ENCODE measurements around the gene ZNF385A. TPM values are rescaled to one million over a fixed set of nuclear protein-coding genes. Genes with fewer than 3 reads are reported as not detected.

The ZNF385A gene
- 10 to 100 TPM in 3 of 4 donors, 1 to 10 TPM in 1; 3.3 to 21.0 (median 18.3) TPM for total RNA-seq

DNA sequence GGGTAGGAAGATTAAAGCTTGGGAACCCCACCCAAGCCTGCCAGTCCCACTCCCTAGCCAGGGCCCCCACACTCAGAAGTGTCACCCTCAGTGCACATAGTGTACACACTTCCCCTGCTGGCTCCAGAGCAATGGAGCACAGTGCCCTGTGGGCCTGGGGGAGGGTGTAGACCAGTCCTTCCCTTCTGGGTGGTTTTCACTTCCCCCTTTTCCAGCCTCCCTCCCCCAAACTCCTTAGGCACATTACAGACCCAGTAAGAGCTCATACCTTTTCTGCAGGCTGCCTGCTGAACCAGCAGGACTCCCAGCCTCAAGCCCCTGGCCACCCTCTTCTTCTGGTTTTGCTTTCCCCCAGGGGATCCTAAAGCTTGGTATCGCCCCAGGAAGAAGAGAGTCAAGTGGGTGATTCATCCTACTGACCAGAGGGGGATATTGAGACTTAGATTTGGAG lies at the start of gene ZNF385A:
TSS of gene ZNF385A (minus strand) at position 143 of the 451 bp plus-strand sequence. CDS start 219 bp downstream, outside the sequence.
- H3K27me3 ChIP-seq, result no peaks in the 10 kb centered on the region
- no peaks in the 10 kb centered on the region for H3K36me3 ChIP-seq
- peak within 1 kb of the TSS; percentile 31 to 45 (median 37) for H3K4me3 ChIP-seq
- intact Hi-C loops (cut with DNase I; ENCODE audit: low total_unique reads) (no loop called here), in situ Hi-C loops (cut with MboI; ENCODE audit: low sequenced_read_pairs in 4 of 4) (no loop called here)
- no peaks in the 10 kb centered on the region for H3K9me3 ChIP-seq
- ATAC-seq, result no peak
- no peak for DNase-seq
- peak within 1 kb of the TSS; percentile 50 to 78 (median 64) for H3K27ac ChIP-seq
- H3K4me1 ChIP-seq, result peaks cover 35 to 63% of the 10 kb centered on the region in 2 donors
- no peak for TF ChIP-seq POLR2A (IDR thresholded peaks at IDR 0.05)
- TF ChIP-seq CTCF (IDR thresholded peaks at IDR 0.05 in 4 of 5, conservative IDR thresholded peaks at IDR 0.05 in 1 of 5), result no peak

DNA sequence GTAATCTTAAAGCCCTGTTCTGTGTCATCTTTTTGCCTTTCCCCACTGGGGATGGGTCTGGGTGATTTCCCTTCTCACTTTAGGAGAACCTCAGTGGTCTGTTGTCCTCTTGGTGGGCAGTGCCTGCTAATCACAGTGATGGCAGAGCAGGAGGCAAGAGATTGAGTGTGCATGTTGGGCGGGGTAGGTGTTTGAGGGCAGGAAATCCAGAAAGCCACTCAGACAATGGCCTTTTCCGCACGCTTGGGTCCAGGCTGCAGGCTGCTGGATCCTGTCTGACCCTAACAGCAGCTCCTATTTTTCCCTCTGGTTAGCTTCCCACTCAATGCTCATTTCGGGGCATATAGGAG lies 48.3 kb upstream of the ZNF385A start:
- peak; percentile 43 to 52 for ATAC-seq
- DNase-seq, result no peak
- peak overlapping the region; percentile 50 to 71 (median 61) for H3K27ac ChIP-seq

DNA sequence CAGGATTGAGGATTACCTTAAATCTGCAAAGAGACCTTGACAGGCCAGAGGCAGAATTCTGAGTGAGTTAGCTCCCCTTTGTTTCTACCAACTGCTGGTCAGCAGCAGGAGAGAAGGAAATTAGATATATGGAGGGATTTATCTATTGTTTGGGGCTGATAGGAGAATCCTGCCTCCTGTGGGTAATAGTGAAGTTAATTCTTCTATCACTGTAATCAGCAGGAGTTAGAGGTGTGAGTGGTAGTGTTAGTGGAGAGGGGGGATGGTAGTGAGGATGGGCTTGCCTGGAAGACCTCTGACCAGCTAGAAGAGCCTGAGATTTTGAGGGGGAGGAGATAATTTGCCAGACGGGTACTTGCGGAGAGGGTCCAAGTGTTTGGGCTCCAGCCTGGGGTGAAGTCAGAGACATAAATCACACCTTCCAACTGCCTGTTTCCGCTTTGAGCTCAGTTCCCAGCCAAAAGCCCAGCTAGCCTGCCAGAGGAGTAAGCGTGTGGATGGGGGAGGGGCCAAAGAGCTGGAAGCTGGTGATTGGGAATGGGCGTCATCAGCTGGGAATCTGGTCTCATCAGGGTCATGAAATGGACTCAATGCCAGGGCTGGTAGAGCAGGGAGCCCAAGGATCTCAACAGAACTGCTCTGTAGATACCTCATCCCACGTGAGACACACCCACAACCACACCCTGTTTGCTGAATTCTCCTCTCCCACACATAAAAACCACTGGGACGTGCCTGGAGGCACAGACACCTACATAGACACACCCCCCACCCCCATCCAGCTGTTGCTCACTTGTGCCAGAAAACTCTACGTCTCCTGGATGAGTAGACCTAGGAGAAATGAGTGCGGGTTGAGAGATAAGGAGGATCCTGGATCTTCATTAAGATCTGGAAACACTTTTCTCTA lies 47.6 kb upstream of the ZNF385A start:
- peak; percentile 53 for ATAC-seq
- intact Hi-C loops (cut with DNase I; ENCODE audit: low total_unique reads), result no loop called here

More for the DNA sequence above, 48.3 kb upstream of the ZNF385A start:
- Histone ChIP-seq H3K27me3 (no peaks in the 10 kb centered on the region), H3K36me3 (no peaks in the 10 kb centered on the region), H3K4me3 (no peak overlapping the region), H3K9me3 (no peaks in the 10 kb centered on the region), H3K4me1 (peaks cover 12 to 16% of the 10 kb centered on the region in 2 donors)
- no peak for TF ChIP-seq POLR2A (IDR thresholded peaks at IDR 0.05)
- no peak for TF ChIP-seq CTCF (IDR thresholded peaks at IDR 0.05 in 4 of 5, conservative IDR thresholded peaks at IDR 0.05 in 1 of 5)
- intact Hi-C loops (cut with DNase I; ENCODE audit: low total_unique reads) (no loop called here), in situ Hi-C loops (cut with MboI; ENCODE audit: low sequenced_read_pairs in 4 of 4) (no loop called here)

GRCh38 chr12:54430471-54431069 lies 46.0 kb upstream of the ZNF385A start:
- Histone ChIP-seq H3K4me1 (peaks cover 20 to 26% of the 10 kb centered on the region in 2 donors), H3K9me3 (no peaks in the 10 kb centered on the region), H3K4me3 (no peak overlapping the region), H3K27ac (no peak overlapping the region), H3K36me3 (no peaks in the 10 kb centered on the region), H3K27me3 (no peaks in the 10 kb centered on the region)
- ATAC-seq (no peak), DNase-seq (no peak)
- intact Hi-C loops (cut with DNase I; ENCODE audit: low total_unique reads) (no loop called here), in situ Hi-C loops (cut with MboI; ENCODE audit: low sequenced_read_pairs in 4 of 4) (no loop called here)
- no peak for TF ChIP-seq CTCF (IDR thresholded peaks at IDR 0.05 in 4 of 5, conservative IDR thresholded peaks at IDR 0.05 in 1 of 5)
- TF ChIP-seq POLR2A (IDR thresholded peaks at IDR 0.05), result no peak

More for the DNA sequence above, 47.6 kb upstream of the ZNF385A start:
- TF ChIP-seq CTCF (IDR thresholded peaks at IDR 0.05 in 4 of 5, conservative IDR thresholded peaks at IDR 0.05 in 1 of 5) (no peak), POLR2A (IDR thresholded peaks at IDR 0.05) (no peak)
- no peaks in the 10 kb centered on the region for H3K36me3 ChIP-seq
- DNase-seq, result peak in 1 of 2 donors; percentile 50
- peaks cover 18 to 21% of the 10 kb centered on the region in 2 donors for H3K4me1 ChIP-seq
- H3K27ac ChIP-seq, result peak overlapping the region; percentile 50 to 71 (median 61)
- H3K9me3 ChIP-seq, result no peaks in the 10 kb centered on the region
- in situ Hi-C loops (cut with MboI; ENCODE audit: low sequenced_read_pairs in 4 of 4), result no loop called here
- H3K27me3 ChIP-seq, result no peaks in the 10 kb centered on the region
- H3K4me3 ChIP-seq, result no peak overlapping the region
